Muscle of arm (tissue), 12 donors: Measurements from ENCODE around the gene SH3BP5L. TPM values are rescaled to one million over a fixed set of nuclear protein-coding genes. Genes with fewer than 3 reads are reported as not detected.

Experiments used
- DNase-seq: peaks from one replicate; pipeline ENCODE4 v3.0.0-alpha.2; 2013
- polyA plus RNA-seq, 12 donors: library from polyadenylated mRNA; unstranded; fragments of 120-200 nt; gene quantifications; one replicate each; pipeline ENCODE4 v1.2.1, GENCODE V29; 2013; ENCODE audit not compliant: insufficient read length in 12 of 12

The SH3BP5L gene
- polyA plus RNA-seq, 12 donors = 16.1 to 22.1 (median 18.2) TPM; not detected in 1

DNA sequence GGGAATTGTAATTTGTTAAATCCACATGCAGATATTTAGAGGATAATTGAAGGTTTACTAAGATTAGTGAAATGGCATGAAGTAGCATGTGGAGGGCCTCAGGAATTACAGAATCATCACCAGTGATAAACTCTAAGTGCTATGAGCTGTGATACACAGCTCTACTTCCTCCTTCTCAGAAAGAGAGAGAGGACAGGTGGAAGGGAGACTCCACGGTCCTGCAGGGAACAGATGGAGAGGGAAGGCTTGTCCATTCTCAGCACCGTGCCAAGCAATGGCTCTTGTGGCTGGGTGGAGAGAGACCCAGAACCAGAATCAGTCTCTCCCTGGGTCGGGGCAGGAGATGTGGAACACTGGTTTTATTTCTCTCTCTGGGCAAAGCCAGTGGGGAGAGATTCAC, 42.3 kb downstream of the SH3BP5L start:
- DNase-seq = no peak

DNA sequence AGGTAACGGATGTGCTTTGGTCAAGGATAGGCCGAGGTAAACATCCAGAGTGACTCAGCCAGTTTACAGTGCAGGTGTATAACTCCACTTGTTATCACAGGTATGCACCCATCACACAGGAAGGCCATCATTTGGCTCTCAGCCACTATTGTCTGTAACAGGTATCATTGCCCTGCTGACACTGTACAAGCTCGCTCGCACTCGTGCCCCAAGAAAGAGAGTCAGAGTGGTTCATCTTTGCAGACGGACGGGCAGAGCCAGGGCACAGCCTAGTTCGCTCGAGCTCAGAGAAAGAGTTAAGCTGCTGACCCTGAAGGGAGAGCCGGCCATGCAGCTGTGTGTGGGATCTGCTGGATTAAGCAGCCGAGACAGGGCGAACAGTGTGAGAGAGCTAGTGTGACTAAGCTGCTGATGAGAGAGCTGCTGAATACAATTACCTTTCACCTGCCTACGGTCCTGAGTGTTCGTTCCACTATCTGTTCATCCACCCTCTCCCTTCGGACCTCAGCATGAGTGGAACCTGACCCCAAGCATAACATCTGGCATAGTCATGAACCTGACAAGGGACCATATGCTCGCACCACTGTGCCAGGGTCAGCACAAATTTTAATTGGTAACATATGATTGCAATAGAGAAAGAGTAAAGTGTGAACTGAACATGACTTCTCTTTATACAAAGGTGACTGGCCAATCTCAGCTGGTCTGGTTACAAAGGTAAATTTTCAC, 43.1 kb downstream of the SH3BP5L start:
- DNase-seq = no peak

DNA sequence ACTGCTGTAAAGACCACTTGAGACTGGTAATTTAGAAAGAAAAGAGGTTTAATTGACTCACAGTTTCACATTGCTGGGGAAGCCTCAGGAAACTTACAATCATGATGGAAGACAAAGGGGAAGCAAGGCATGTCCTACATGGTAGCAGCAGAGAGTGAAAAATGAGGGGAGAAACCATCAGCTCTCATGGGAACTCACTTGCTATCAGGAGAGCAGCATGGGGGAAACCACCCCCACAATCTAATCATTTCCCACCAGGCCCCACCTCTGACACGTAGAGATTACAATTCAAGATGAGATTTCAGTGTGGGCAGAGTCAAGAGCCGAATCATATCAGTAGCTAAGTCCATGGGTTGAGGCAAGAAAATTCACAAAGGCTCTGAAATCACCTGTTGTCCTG, 46.4 kb downstream of the SH3BP5L start:
- DNase-seq = no peak

DNA sequence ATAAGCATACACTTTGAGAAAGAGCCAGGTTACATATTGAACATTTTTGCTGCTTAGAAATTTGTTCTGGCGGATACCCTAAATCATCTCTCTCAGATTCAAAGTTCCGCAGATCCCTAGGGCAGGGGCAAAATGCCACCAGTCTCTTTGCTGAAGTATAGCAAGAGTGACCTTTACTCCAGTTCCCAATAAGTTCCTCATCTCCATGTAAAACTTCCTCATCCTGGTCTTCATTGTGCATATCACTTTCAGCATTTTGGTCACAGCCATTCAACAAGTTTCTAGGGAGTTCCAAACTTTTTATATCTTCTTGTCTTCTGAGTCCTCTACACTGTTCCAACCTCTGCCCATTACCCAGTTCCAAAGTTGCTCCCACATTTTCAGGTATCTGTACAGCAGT, 46.8 kb downstream of the SH3BP5L start:
- no peak for DNase-seq

DNA sequence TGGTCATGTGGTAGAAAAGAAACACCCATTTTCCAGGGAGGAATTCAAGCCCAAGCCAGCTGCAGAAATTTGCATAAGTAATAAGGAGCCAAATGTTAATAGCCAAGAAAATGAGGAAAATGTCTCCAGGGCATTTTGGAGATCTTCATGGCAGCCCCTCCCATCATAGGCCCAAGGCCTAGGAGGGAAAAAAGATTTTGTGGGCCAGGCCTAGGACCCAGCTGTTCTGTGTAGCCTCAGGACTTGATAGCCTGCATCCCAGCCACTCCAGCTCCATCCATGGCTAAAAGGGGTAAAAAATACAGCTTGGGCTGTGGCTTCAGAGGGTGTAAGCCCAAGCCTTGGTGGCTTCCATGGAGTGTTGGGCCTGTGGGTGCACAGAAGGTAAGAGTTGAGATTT, 48.7 kb downstream of the SH3BP5L start:
- no peak for DNase-seq

DNA sequence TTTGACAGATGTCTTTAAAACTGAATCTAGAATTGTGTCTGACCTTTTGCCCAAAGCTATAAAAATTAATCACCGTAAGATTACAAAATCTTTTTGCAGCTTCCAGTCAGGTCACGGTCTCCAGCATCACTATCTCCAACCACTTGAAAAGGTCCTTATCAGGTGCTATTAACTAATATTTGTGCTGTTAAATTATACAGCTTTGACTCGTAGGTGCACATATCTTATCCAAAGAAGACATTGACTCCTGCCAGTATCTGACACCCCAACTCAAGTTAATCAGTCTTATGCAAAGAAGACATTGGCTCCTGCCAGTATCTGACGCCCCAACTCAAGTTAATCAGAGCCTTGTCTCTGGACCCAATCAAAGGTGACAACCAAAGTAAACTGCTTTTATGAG, 50.3 kb downstream of the SH3BP5L start:
- DNase-seq = no peak

Other genes starting within 250 kb of the SH3BP5L start
- gene OR2T10, start 228.2 kb downstream of the SH3BP5L start, polyA plus RNA-seq = not detected
- under 1 TPM in 1 of 12 donors, not detected in 11; 0.04 TPM for gene OR2T11, start 190.8 kb downstream of the SH3BP5L start, polyA plus RNA-seq
- not detected for gene OR2T35, start 180.6 kb downstream of the SH3BP5L start, polyA plus RNA-seq
- gene OR2T27, start 170.4 kb downstream of the SH3BP5L start, polyA plus RNA-seq = not detected
- not detected for gene OR14I1, start 123.1 kb downstream of the SH3BP5L start, polyA plus RNA-seq
- gene LYPD8, start 70.2 kb downstream of the SH3BP5L start, polyA plus RNA-seq = not detected
- 10 to 100 TPM in 11 of 12 donors, not detected in 1; 12.1 to 19.0 (median 15.7) TPM for gene ZNF672, start 12.3 kb upstream of the SH3BP5L start, polyA plus RNA-seq
- gene ZNF692, start 33.2 kb upstream of the SH3BP5L start, polyA plus RNA-seq = 10 to 100 TPM in 11 of 12 donors, not detected in 1; 22.6 to 54.3 (median 26.1) TPM
- 1 to 10 TPM in 10 of 12 donors, not detected in 2; 4.4 to 6.3 (median 5.5) TPM for gene PGBD2, start 80.3 kb upstream of the SH3BP5L start, polyA plus RNA-seq